Mesodermal cell (in vitro differentiated cells): ENCODE measurements around the gene CD72.

ENCODE experiments used
- H3K27ac ChIP-seq: 2 replicates; pipeline ENCODE4 v1.7.0; 2013; ENCODE audit warnings: mild to moderate bottlenecking, low read depth, low read length, moderate library complexity; ENCODE audit not compliant: severe bottlenecking
- H3K36me3 ChIP-seq: 2 replicates; pipeline ENCODE4 v1.7.1; 2013; ENCODE audit warnings: mild to moderate bottlenecking, low read length, moderate library complexity; ENCODE audit not compliant: control insufficient read depth, insufficient read depth
- H3K4me1 ChIP-seq: one replicate; pipeline ENCODE4 v1.7.1; 2013; ENCODE audit warnings: mild to moderate bottlenecking, low read length; ENCODE audit not compliant: insufficient read depth, control insufficient read depth, poor library complexity, severe bottlenecking
- H3K4me3 ChIP-seq: 2 replicates; pipeline ENCODE4 v1.7.0; 2013; ENCODE audit warnings: low read length, control low read depth, mild to moderate bottlenecking; ENCODE audit not compliant: insufficient read depth, poor library complexity, severe bottlenecking; ENCODE audit errors: extremely low read depth
- H3K9me3 ChIP-seq: 2 replicates; pipeline ENCODE4 v1.7.1; 2013; ENCODE audit warnings: mild to moderate bottlenecking, low read length, moderate library complexity; ENCODE audit not compliant: control insufficient read depth
- WGBS, 2 experiments: methylation state at CpG; one replicate each; pipeline ENCODE4 v1.1.5; 2013; ENCODE audit warnings: missing lambda C conversion rate in 2 of 2; ENCODE audit not compliant: insufficient coverage in 2 of 2; 5-methylcytosine and 5-hydroxymethylcytosine counted together

Gene CD72

DNA sequence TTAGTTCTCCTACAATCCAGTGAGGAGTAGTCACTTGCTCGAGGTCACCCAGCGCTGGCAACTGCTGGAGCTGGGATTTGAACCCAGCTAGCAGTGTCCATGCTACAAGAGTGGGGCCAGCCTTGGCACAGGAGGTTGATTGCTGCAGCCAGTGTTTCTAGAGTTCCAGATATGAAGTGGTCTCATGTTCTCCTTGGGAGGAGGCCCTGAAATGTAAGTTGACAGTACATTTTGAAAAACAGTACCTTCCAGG is 40.7 kb upstream of the CD72 start:
- Histone ChIP-seq H3K4me3 (peak overlapping the region; percentile 70), H3K27ac (no peak overlapping the region), H3K36me3 (peaks cover 23% of the 10 kb centered on the region), H3K9me3 (no peaks in the 10 kb centered on the region), H3K4me1 (peaks cover 18% of the 10 kb centered on the region)
- WGBS, 2 experiments: 0 to 6% methylated on average over 2 of the region's 2 CpGs

DNA sequence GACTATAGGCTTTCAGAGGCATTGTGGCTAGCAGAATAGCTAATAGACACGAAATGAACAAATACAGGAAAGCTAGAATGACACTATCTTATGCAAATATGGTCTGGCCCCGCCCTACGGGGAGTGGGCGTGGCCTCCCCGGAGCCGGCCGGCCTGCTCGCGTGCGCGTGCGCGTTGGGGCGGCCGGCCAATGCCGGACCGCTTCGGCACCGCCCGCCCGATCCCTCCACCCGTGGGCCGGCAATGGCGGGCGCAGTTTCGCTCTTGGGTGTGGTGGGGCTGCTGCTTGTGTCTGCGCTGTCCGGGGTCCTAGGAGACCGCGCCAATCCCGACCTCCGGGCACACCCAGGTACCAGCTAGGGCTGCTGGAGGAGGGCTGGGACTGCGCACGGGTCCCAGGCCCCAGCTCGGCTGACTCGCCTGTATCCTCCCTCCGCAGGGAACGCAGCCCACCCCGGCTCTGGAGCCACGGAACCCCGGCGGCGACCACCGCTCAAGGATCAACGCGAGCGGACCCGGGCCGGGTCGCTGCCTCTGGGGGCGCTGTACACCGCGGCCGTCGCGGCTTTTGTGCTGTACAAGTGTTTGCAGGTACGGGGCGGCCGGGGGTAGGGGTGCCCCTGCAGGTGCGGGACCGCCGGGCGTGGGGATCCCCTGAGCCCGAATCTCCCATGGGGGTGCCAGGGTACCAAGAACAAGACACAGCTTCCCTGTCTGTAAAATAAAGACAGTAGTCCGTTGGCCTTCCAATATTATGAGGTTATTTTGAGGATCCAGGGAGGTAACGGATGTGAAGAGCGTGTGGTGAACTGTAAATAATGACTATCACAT is 40.1 kb upstream of the CD72 start, which contains the start of gene CCDC107:
Gene CCDC107 (plus strand): TSS at position 156 of the 831 bp plus-strand sequence. CDS start 88 bp downstream, at position 244.
- WGBS, 2 experiments: 0% methylated on average over 49 to 62 of the region's 67 CpGs
- H3K36me3 ChIP-seq: peaks cover 23% of the 10 kb centered on the region
- no peaks in the 10 kb centered on the region for H3K9me3 ChIP-seq
- H3K4me1 ChIP-seq: peaks cover 15% of the 10 kb centered on the region
- H3K4me3 ChIP-seq: peak within 1 kb of the TSS; percentile 70
- H3K27ac ChIP-seq: peak within 1 kb of the TSS; percentile 100

DNA sequence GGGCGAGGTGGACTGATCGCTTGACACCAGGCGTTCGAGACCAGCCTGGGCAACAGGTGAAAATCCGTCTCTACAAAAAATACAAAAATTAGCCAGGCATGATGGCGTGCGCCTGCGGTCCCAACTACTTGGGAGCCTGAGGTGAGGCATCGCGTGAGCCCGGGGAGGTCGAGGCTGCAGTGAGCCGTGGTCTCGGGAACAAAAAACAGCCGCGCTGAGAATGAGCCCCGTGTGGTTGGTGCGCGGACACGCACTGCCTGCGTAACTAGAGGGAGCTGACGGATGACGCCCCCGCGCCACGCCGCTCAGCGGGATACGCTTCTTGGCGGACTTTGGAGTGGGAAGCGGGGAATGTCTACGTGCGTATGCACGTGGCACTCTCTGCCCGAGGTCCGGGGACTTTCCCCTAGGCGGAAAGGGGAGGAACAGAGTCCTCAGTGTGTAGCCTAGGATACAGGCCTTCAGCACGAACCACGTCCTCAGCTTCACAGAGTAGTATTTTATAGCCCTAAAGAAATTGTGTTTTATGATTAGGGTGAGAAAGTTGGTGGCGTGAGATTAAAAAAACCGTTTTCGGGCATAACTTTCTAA is 39.4 kb upstream of the CD72 start, which contains the start of gene RMRP:
Gene RMRP (minus strand): TSS at position 474 of the 591 bp plus-strand sequence.
- peaks cover 23% of the 10 kb centered on the region for H3K36me3 ChIP-seq
- peaks cover 15% of the 10 kb centered on the region for H3K4me1 ChIP-seq
- H3K27ac ChIP-seq: peak within 1 kb of the TSS; percentile 100
- no peaks in the 10 kb centered on the region for H3K9me3 ChIP-seq
- H3K4me3 ChIP-seq: peak within 1 kb of the TSS; percentile 70
- 3 to 4% methylated on average over 32 to 39 of the region's 42 CpGs for WGBS, 2 experiments

DNA sequence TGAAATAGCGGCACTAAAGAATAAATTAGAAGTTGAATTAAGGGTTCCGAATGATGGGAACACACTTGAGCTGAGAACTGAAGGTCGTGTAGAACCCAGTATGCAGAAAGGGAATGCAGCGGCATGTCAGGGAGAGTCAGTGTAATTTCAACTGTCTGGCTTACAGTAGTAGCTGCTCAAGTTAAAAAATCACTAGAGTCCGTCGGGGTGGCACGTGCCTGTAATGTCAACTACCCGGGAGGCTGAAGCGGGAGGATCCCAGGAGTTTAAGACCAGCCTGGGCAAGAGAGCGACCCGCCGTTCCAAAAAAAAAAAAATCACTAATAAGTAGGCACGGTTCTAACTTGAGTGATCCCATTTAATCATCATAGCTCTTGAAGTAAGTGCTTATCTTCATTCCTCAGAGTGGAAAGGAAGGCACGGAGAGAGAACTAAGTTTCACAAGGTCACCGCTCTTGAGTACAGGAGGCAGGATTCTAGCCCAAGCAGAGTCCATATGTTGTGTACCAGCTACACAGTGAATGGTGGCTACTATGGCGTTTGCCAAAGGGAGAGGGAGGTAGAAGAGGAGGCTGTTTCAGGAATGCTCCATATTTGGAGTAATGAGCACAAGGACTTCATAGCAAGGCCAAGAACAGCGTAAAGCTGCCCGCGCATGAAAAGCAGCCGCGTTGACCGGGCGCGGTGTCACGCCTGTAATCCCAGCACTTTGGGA is 38.8 kb upstream of the CD72 start:
- Histone ChIP-seq H3K9me3 (no peaks in the 10 kb centered on the region), H3K36me3 (peaks cover 17% of the 10 kb centered on the region), H3K4me3 (peak overlapping the region; percentile 33), H3K27ac (peak overlapping the region; percentile 100), H3K4me1 (peaks cover 10% of the 10 kb centered on the region)
- 51 to 53% methylated on average over 24 to 25 of the region's 25 CpGs for WGBS, 2 experiments

DNA sequence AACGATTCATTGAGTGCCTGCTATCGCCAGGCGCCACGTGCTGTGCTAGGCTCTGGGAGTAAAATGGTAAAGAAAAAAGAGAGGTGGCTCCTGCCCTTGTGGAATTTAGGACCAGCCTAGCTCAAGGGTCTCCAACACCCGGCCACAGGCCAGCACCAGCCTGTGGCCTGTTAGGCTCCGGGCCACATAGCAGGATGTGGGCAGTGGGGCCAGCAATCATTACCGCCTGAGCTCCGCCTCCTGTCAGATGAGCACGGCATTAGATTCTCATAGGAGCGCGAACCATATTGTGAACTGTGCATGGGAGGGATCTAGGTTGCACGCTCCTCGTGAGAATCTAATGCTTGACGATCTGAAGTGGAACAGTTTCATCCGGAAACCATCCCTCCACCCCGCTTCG is 38.1 kb upstream of the CD72 start:
- WGBS, 2 experiments: 85 to 92% methylated on average over 14 to 15 of the region's 17 CpGs
- no peak overlapping the region for H3K27ac ChIP-seq

DNA sequence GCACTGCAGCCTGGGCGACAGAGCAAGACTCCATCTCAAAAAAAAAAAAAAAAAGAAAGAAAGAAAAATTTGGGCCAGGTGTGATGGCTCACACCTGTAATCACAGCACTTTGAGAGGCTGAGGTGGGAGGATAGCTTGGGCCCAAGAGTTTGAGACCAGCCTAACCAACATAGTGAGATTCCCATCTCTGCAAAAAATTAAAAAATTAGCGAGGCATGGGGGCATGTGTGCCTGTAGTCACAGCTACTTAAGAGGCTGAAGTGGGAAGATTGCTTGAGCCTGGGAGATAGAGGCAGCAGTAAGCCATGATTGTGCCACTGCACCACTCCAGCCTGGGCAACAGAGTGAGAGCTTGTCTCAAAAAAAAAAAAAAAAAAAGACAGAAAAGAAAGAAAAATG is 35.4 kb upstream of the CD72 start:
- WGBS, 2 experiments: 100% methylated on average over 1 of the region's 2 CpGs
- Histone ChIP-seq H3K4me3 (no peak overlapping the region), H3K9me3 (no peaks in the 10 kb centered on the region), H3K27ac (no peak overlapping the region), H3K36me3 (no peaks in the 10 kb centered on the region), H3K4me1 (peaks cover 17% of the 10 kb centered on the region)

More for the DNA sequence above, 38.1 kb upstream of the CD72 start:
- H3K36me3 ChIP-seq: peaks cover 13% of the 10 kb centered on the region
- H3K4me1 ChIP-seq: peaks cover 10% of the 10 kb centered on the region
- H3K4me3 ChIP-seq: no peak overlapping the region
- H3K9me3 ChIP-seq: no peaks in the 10 kb centered on the region

DNA sequence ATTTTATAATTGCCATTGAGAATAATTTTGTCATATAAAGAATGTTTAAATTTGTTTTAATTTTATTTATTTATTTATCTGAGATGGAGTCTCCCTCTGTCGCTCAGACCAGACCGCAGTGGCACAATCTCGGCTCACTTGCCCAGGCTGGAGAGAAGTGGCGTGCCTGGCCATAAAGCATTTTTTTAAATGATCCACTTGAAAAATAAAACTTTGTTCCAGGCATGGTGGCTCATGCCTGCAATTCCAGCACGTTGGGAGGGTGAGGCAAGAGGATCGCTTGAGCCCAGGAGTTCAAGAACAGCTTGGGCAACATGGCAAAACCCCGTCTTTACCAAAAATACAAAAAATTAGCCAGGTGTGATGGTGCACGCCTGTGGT is 34.6 kb upstream of the CD72 start:
- peaks cover 17% of the 10 kb centered on the region for H3K4me1 ChIP-seq
- H3K9me3 ChIP-seq: no peaks in the 10 kb centered on the region
- H3K4me3 ChIP-seq: no peak overlapping the region
- H3K27ac ChIP-seq: no peak overlapping the region
- 97% methylated on average over 5 to 6 of the region's 8 CpGs for WGBS, 2 experiments
- H3K36me3 ChIP-seq: no peaks in the 10 kb centered on the region

DNA sequence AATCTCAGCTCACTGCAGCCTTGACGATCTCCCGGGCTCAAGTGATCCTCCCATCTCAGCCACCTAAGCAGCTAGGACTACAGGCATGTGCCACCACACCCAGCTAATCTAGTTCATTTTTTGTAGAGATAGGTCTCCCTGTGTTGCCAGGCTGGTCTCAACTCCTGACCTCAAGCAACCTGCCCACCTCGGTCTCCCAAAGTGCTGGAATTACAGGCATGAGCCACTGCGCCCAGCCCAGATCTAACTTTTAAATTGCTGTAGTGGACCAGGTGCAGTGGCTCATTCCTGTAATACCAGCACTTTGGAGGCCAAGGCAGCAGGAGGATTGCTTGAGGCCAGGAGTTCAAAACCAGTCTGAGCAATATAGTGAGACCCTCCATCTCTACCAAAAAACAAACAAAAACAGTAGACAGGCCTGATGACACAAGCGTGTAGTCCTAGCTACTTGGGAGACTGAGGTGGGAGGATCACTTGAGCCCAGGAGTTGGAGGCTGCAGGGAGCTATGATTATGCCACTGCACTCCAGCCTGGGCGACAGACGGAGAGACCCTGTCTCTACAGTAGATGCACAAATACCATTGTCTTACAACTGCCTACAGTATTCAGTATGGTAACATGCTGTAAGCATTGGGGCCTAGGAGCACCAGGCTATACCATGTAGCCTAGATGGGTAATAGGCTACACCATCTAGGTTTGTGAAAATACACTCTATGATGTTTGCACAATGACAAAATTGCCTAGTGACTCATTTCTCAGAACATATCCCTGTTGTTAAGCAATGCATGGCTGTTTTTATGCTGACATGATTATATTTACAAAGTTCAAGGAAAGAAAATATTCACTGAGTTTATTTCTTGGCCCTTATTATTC is 34.0 kb upstream of the CD72 start:
- 86 to 93% methylated on average over 4 to 5 of the region's 7 CpGs for WGBS, 2 experiments
- Histone ChIP-seq H3K9me3 (no peaks in the 10 kb centered on the region), H3K4me1 (peaks cover 17% of the 10 kb centered on the region), H3K27ac (no peak overlapping the region), H3K4me3 (no peak overlapping the region), H3K36me3 (no peaks in the 10 kb centered on the region)

DNA sequence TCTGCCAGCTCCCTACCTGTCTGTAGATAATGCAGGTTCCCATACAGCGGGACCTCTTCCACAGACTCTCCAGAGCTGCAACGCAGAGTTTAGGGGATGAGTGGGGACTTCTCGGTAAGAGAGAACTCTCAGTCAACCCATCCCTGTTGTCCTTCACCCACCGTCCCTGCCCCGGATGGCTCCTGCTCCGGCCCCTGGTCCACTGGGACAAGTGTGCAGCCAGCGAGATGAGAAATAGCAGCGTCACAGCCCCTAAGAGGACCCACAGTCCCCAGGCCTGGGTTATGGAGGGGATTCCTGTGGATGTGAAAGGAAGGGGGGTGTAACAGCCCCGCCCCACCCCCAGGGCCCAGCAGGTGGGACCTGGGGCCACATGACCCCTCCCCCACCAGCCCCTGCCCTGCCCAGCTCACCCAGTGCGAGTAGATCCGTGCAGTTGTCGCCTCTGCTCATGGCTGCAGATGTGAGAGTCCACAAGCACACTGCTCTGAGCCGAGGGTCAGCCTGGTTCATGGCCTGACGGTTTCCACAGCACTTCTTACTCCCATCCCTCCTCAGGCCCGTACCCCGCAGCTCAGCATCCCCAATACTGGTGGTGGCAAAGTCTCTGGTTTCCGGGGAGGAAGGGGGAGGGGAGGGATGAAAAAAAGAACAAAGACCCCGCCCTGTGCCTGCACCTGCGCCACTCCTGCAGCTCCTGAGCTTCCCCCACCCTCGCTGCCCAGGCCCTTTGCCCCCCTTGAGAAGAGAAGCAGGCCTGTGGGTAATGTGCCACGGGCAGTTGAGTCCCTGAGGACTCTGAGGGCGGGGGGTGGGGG is 32.3 kb upstream of the CD72 start, which contains the start of gene SIT1:
Gene SIT1 (minus strand): TSS at position 591 of the 818 bp plus-strand sequence. CDS start 78 bp downstream, at position 513.
- Histone ChIP-seq H3K36me3 (no peaks in the 10 kb centered on the region), H3K4me1 (peaks cover 17% of the 10 kb centered on the region), H3K9me3 (no peaks in the 10 kb centered on the region), H3K4me3 (no peak within 1 kb of the TSS), H3K27ac (no peak within 1 kb of the TSS)
- 54 to 78% methylated on average over 4 to 8 of the region's 22 CpGs for WGBS, 2 experiments
